Naive thymus-derived CD4-positive, alpha-beta T cell (primary cell): ENCODE data around the gene CIB2. TPM values are rescaled to one million over a fixed set of nuclear protein-coding genes. Genes with fewer than 3 reads are reported as not detected.

ENCODE experiments used
- ATAC-seq: fragments of 150-1000 bp; cut with Tn5 transposase; 2 replicates; pipeline ENCODE4 v1.10.0; 2021; ENCODE audit warnings: mild to moderate bottlenecking, moderate library complexity
- CTCF ChIA-PET: fragments of 350-600 bp; sonication (Branson Sonifier 250); formaldehyde crosslinking; loops from one replicate; lab custom pipeline; 2021; ENCODE audit warnings: antibody characterized with exemption; lab: Charles Lee
- POLR2A ChIA-PET: fragments of 350-600 bp; sonication (Branson Sonifier 250); formaldehyde crosslinking; loops from one replicate; lab custom pipeline; 2021; ENCODE audit warnings: antibody characterized with exemption, inconsistent platforms; lab: Charles Lee
- DNase-seq, 9 donors: peaks; one replicate each; pipeline versions ENCODE4 v3.0.0 to v3.0.0-alpha.2; 2020 to 2022; ENCODE audit warnings: mixed read lengths in 1 of 9
- H3K27ac ChIP-seq: one replicate; pipeline ENCODE4 v1.7.0; 2013; ENCODE audit warnings: mild to moderate bottlenecking, low read depth, low read length, moderate library complexity
- H3K27me3 ChIP-seq, 2 donors: one replicate each; pipeline ENCODE4 v1.7.0; 2013; ENCODE audit warnings: low read length in 2 of 2, mild to moderate bottlenecking in 2 of 2, moderate library complexity in 2 of 2; ENCODE audit not compliant: control insufficient read depth in 2 of 2, insufficient read depth in 2 of 2
- H3K36me3 ChIP-seq, 3 experiments: 1 replicate in 2 of 3; 2 replicates in 1 of 3; pipeline ENCODE4 v1.7.0; 2013; ENCODE audit warnings: low read length in 3 of 3, mild to moderate bottlenecking in 3 of 3, moderate library complexity in 1 of 3; ENCODE audit not compliant: insufficient read depth in 3 of 3, control insufficient read depth in 2 of 3
- H3K4me1 ChIP-seq, 2 donors: one replicate each; pipeline ENCODE4 v1.7.0; 2013; ENCODE audit warnings: low read length in 2 of 2, mild to moderate bottlenecking in 2 of 2, moderate library complexity in 1 of 2; ENCODE audit not compliant: control insufficient read depth in 2 of 2, insufficient read depth in 2 of 2
- H3K4me3 ChIP-seq: 2 replicates; pipeline ENCODE4 v1.7.0; 2013; ENCODE audit warnings: mild to moderate bottlenecking, low read length
- H3K9me3 ChIP-seq, 3 experiments: 1 replicate in 2 of 3; 2 replicates in 1 of 3; pipeline ENCODE4 v1.7.0; 2013; ENCODE audit warnings: low read length in 3 of 3; ENCODE audit not compliant: control insufficient read depth in 2 of 3
- H3K27ac Mint-ChIP-seq, 9 donors: one replicate each; pipeline ENCODE4 v1.8.0; 2020 to 2022; ENCODE audit warnings: mixed read lengths in 9 of 9, mild to moderate bottlenecking in 8 of 9, moderate library complexity in 5 of 9, inconsistent platforms in 2 of 9
- H3K27me3 Mint-ChIP-seq, 5 donors: one replicate each; pipeline ENCODE4 v1.8.0; 2021 to 2022; ENCODE audit warnings: mixed read lengths in 5 of 5, mild to moderate bottlenecking in 1 of 5
- H3K36me3 Mint-ChIP-seq, 5 donors: one replicate each; pipeline ENCODE4 v1.8.0; 2020 to 2022; ENCODE audit warnings: mixed read lengths in 5 of 5, mild to moderate bottlenecking in 3 of 5, inconsistent platforms in 1 of 5
- H3K4me1 Mint-ChIP-seq, 7 donors: one replicate each; pipeline ENCODE4 v1.8.0; 2020 to 2022; ENCODE audit warnings: mixed read lengths in 7 of 7, mild to moderate bottlenecking in 3 of 7, inconsistent platforms in 1 of 7
- H3K4me3 Mint-ChIP-seq, 10 donors: one replicate each; pipeline ENCODE4 v1.8.0; 2020 to 2022; ENCODE audit warnings: mild to moderate bottlenecking in 10 of 10, mixed read lengths in 10 of 10, moderate library complexity in 6 of 10, inconsistent platforms in 2 of 10
- H3K9me3 Mint-ChIP-seq, 11 donors: one replicate each; pipeline ENCODE4 v1.8.0; 2020 to 2022; ENCODE audit warnings: mixed read lengths in 11 of 11, mild to moderate bottlenecking in 4 of 11, inconsistent platforms in 1 of 11, moderate library complexity in 1 of 11
- intact Hi-C, 2 donors: fragments of 100-400 bp; cut with micrococcal nuclease; formaldehyde crosslinking; loops; one replicate each; pipeline ENCODE4 v1.15.1; 2023
- polyA plus RNA-seq, 2 donors: library from polyadenylated mRNA; unstranded; fragments of 300-500 nt; fragmentation: Illumina TruSeq; gene quantifications; one replicate each; pipeline ENCODE4 v1.2.3, GENCODE V29; 2021
- total RNA-seq, 6 experiments: library from RNA in 5 of 6; stranded (reverse) in 5 of 6; gene quantifications; 1 replicate in 5 of 6; 2 replicates in 1 of 6; pipeline ENCODE4 v1.2.3 and lab custom pipeline; 2021 to 2026

The CIB2 gene
- total and polyA plus RNA-seq, 7 experiments from 2014 or later = 1.0 to 2.1 (median 1.8) TPM

DNA sequence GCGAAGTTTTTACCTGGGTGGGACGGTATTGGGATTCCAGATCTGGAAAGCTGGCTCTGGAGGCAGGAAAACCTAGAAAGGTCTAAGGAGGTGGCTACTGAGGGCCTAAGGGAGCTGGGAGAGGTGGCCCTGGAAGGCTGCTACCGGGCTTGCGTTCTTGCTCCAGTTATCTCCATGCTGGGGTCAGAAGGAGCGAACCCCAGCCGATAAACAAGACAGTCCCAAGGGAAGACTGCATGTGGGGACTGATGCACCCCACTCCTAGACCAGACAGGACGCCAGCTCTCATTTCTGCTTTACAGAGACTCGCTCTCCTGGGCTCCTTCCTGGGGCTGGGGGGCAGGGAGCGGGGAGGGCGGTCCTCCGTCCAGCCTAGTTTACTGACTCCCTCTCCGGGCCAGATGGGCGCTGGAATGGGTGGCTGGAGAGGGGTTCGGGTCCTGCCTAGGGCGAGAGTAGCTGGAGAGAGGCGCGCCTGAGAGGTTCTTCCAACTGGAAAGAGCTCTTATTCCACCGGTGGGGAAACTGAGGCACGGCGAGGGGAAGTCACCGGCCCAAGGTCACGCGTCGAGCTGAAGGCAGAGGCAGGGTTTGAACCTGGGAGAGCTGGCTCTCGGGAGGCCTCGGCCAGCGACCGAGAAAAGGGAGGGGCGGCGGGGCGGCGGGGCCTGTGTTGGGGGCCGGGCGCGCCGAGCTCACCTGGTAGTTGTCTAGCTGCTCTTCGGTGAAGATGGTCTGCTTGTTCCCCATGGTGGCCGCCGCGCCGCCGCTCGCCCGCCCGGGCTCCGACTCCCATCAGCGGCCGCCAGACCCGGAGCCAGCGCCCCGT lies 565 bp downstream of the CIB2 start:
- peak overlapping the region; percentile 58 to 87 (median 82) for H3K4me3 Mint-ChIP-seq
- peak in 2 of 9 donors; percentile 12 to 35 for DNase-seq
- POLR2A ChIA-PET = interaction anchor here (0.5 to 1.9 kb wide), 5 partner anchors 16 to 169 kb away, joined by 3 to 9 read pairs (median 5); partner anchors contain the start of genes IDH3A and SKIC8
- no peaks in the 10 kb centered on the region for H3K36me3 ChIP-seq
- intact Hi-C loops = loop anchor here (1.0 to 5.0 kb wide), 8 partner anchors 17 to 112 kb away; partner anchors contain the start of gene IDH3A (in 2 of the 2)
- H3K27me3 Mint-ChIP-seq = peaks cover 0 to 2% (median 0%) of the 10 kb centered on the region in 5 donors
- CTCF ChIA-PET = interaction anchor here (0.7 to 4.9 kb wide), 14 partner anchors 13 to 275 kb away, joined by 3 to 38 read pairs (median 4); no protein-coding TSS in a partner anchor
- H3K4me1 ChIP-seq = peaks cover 10 to 11% of the 10 kb centered on the region in 2 donors
- H3K27ac ChIP-seq = peak overlapping the region; percentile 29
- H3K36me3 Mint-ChIP-seq = peaks cover 0 to 4% (median 0%) of the 10 kb centered on the region in 5 donors
- H3K27ac Mint-ChIP-seq = peak overlapping the region; percentile 68 to 93 (median 85)
- H3K9me3 ChIP-seq = no peaks in the 10 kb centered on the region
- H3K4me1 Mint-ChIP-seq = peaks cover 9 to 37% (median 21%) of the 10 kb centered on the region in 7 donors
- peak; percentile 58 for ATAC-seq
- no peaks in the 10 kb centered on the region for H3K27me3 ChIP-seq
- H3K9me3 Mint-ChIP-seq = peaks cover 0 to 2% (median 0%) of the 10 kb centered on the region in 11 donors
- no peak overlapping the region for H3K4me3 ChIP-seq

DNA sequence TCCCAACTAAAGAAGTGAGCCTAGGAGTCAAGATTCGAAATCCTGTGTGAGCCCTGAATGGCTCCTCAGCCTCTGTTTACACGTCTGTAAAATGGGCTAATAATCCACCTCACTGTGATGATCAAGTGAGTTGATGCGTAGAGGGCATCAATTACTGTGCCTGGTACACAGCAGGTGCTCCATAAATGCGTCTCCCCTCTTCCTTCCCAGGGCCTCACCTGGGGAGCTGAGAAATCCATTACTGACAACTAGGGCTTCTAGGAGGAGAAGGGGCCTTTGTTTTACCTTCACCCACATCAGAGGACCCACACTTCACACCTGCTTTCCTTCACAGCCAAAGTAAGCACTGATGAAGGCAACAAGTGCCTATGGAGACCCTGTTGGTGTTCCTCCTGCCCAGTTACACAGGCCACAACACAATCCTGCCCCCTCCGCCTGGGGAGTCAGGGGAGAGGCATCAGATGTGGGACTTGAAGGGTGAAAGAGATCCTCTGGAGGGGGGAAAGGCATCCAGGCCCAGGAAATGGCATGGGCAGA lies 1.4 kb downstream of the CIB2 start:
- Mint-ChIP-seq H3K9me3 (peaks cover 0 to 2% (median 0%) of the 10 kb centered on the region in 11 donors), H3K4me3 (peak overlapping the region in 9 of 10 donors; percentile 58 to 87 (median 82)), H3K4me1 (peaks cover 9 to 37% (median 21%) of the 10 kb centered on the region in 7 donors), H3K27ac (peak overlapping the region; percentile 68 to 93 (median 85)), H3K36me3 (peaks cover 0 to 4% (median 0%) of the 10 kb centered on the region in 5 donors), H3K27me3 (peaks cover 0 to 2% (median 0%) of the 10 kb centered on the region in 5 donors)
- H3K36me3 ChIP-seq = no peaks in the 10 kb centered on the region
- CTCF ChIA-PET = interaction anchor here (0.7 to 4.9 kb wide), 8 partner anchors 16 to 163 kb away, joined by 3 to 38 read pairs (median 4); no protein-coding TSS in a partner anchor
- intact Hi-C loops = loop anchor here (2.0 to 5.0 kb wide), 4 partner anchors 37 to 112 kb away; no protein-coding TSS in a partner anchor
- ATAC-seq (no peak), DNase-seq (peak in 5 of 9 donors; percentile 11 to 35 (median 23))
- H3K4me1 ChIP-seq = peaks cover 10 to 11% of the 10 kb centered on the region in 2 donors
- peak overlapping the region; percentile 29 for H3K27ac ChIP-seq
- no peak overlapping the region for H3K4me3 ChIP-seq
- no peaks in the 10 kb centered on the region for H3K9me3 ChIP-seq
- POLR2A ChIA-PET = interaction anchor here (1.1 to 1.3 kb wide), 2 partner anchors 19 to 135 kb away, joined by 3 to 9 read pairs; partner anchors contain the start of gene IDH3A
- H3K27me3 ChIP-seq = no peaks in the 10 kb centered on the region

DNA sequence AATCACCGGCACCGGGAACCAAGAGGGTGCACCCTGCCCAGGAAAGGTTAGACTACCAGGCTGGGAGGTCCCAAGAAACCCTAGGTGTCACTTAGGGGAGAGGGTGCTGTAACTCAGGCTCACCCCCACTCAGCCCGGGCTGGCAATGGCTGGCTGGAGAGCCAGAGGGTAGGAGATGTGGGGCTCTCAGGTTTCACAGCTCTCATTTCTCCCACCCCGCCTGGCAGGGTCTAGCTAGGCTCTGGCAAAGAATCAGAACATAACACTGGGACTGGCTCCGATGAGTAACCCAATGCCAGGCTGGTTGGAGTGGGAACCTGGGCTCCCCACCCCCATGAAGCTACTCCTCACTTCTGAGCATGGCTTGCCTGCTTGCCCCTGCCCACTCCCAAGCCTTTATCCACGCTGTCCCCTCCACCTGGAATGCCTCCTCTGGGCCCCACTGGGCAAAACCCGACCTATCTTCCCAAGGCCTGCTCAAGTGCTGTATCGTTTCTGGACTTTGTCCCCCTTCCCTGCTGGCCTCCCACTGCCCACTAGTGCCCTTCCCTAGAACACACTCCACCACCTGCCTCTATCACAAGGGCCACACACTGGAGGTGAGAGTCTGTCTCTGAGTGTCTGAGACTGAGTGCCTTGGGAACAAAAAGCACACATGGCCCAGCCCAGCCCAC lies 2.0 kb downstream of the CIB2 start:
- Mint-ChIP-seq H3K36me3 (peaks cover 0 to 4% (median 0%) of the 10 kb centered on the region in 5 donors), H3K9me3 (peaks cover 0 to 2% (median 0%) of the 10 kb centered on the region in 11 donors), H3K4me3 (peak overlapping the region in 1 of 10 donors; percentile 82), H3K4me1 (peaks cover 9 to 37% (median 21%) of the 10 kb centered on the region in 7 donors), H3K27me3 (peaks cover 0 to 2% (median 0%) of the 10 kb centered on the region in 5 donors), H3K27ac (peak overlapping the region in 8 of 9 donors; percentile 65 to 93 (median 82))
- Histone ChIP-seq H3K9me3 (no peaks in the 10 kb centered on the region), H3K4me1 (peaks cover 10 to 11% of the 10 kb centered on the region in 2 donors), H3K27me3 (no peaks in the 10 kb centered on the region), H3K36me3 (no peaks in the 10 kb centered on the region), H3K27ac (peak overlapping the region; percentile 29), H3K4me3 (no peak overlapping the region)
- intact Hi-C loops = no loop called here
- ChIA-PET POLR2A (no interaction called here), CTCF (interaction anchor here (0.7 to 4.9 kb wide), 3 partner anchors 19 to 130 kb away, joined by 3 to 38 read pairs (median 4); no protein-coding TSS in a partner anchor)
- peak; percentile 12 for ATAC-seq
- DNase-seq = peak in 2 of 9 donors; percentile 16 to 21

DNA sequence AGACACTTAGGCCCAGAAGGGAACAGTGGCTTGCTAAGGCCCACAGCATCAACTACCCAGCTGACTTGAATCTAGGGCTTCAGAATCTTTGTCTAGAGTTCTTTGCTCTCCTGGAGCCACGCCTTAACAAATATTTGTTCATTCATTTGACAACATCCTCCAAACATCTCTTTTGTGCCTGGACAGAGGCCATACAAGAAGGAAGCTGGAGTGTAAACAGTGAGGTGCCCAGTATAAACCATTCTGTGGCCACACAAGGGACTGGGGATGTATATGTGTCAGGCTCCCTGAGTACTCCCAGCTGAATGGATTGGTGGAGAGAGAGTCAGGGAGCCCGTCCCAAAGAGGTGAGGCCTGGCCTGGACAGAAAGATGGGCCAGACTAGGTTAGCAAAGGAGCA lies 3.4 kb downstream of the CIB2 start:
- Histone ChIP-seq H3K9me3 (no peaks in the 10 kb centered on the region), H3K27me3 (no peaks in the 10 kb centered on the region), H3K27ac (no peak overlapping the region), H3K36me3 (no peaks in the 10 kb centered on the region), H3K4me1 (peaks cover 10 to 11% of the 10 kb centered on the region in 2 donors), H3K4me3 (no peak overlapping the region)
- DNase-seq = no peak
- CTCF ChIA-PET = interaction anchor here (4.9 kb wide), 1 partner anchor 67 kb away, joined by 38 read pairs; no protein-coding TSS in a partner anchor
- Mint-ChIP-seq H3K4me3 (no peak overlapping the region), H3K4me1 (peaks cover 9 to 28% (median 19%) of the 10 kb centered on the region in 7 donors), H3K36me3 (peaks cover 0 to 2% (median 0%) of the 10 kb centered on the region in 5 donors), H3K27ac (peak overlapping the region in 8 of 9 donors; percentile 28 to 87 (median 72)), H3K27me3 (peaks cover 0 to 2% (median 0%) of the 10 kb centered on the region in 5 donors), H3K9me3 (peaks cover 0 to 2% (median 0%) of the 10 kb centered on the region in 11 donors)
- ATAC-seq = no peak
- intact Hi-C loops = no loop called here
- POLR2A ChIA-PET = no interaction called here

DNA sequence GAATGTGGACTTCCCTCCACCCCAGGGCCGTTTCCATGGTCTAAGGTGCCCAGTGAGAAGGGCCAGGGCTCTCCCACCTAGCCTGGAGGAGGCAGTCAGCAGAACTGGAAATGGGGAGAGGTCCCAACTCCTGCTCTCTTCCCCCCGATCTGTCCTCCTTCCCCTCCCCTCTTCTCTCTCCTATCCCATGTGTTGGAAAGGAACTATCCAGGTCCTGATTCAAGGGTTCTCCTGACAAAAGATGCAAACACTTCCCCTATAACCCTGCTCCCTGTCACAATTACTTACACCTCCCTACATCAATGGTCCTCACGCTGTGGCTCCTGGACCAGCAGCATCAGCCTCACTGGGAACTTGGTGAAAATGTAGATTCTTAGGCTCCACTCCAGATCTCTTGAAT lies 6.0 kb downstream of the CIB2 start:
- Histone ChIP-seq H3K27me3 (no peaks in the 10 kb centered on the region), H3K4me3 (no peak overlapping the region), H3K4me1 (no peaks in the 10 kb centered on the region), H3K36me3 (no peaks in the 10 kb centered on the region), H3K27ac (no peak overlapping the region), H3K9me3 (no peaks in the 10 kb centered on the region)
- H3K27me3 Mint-ChIP-seq = no peaks in the 10 kb centered on the region
- no peak for ATAC-seq
- peaks cover 0 to 2% (median 0%) of the 10 kb centered on the region in 11 donors for H3K9me3 Mint-ChIP-seq
- intact Hi-C loops = no loop called here
- H3K36me3 Mint-ChIP-seq = no peaks in the 10 kb centered on the region
- no peak overlapping the region for H3K4me3 Mint-ChIP-seq
- peaks cover 3 to 14% (median 4%) of the 10 kb centered on the region in 7 donors for H3K4me1 Mint-ChIP-seq
- H3K27ac Mint-ChIP-seq = no peak overlapping the region
- ChIA-PET CTCF (interaction anchor here (0.6 to 1.6 kb wide), 2 partner anchors 12 to 17 kb away, joined by 3 to 5 read pairs; no protein-coding TSS in a partner anchor), POLR2A (no interaction called here)
- no peak for DNase-seq
